Thyroid gland (tissue), 4 donors: ENCODE data around the gene ZNF804B.

Experiments used
- CTCF ChIP-seq, 6 experiments: fragments of 200-600 bp in 3 of 6; fragments of 450-650 bp in 3 of 6; sonication (generic) in 3 of 6; IDR thresholded peaks; one replicate each; pipeline ENCODE4 v1.5.1; 2016 to 2019; ENCODE audit warnings: antibody characterized with exemption in 6 of 6, mild to moderate bottlenecking in 2 of 6, inconsistent platforms in 1 of 6, moderate library complexity in 1 of 6
- POLR2A ChIP-seq, 2 donors: fragments of 450-650 bp; IDR thresholded peaks; one replicate each; pipeline ENCODE4 v1.6.1; 2017; ENCODE audit warnings: antibody characterized with exemption in 2 of 2, mild to moderate bottlenecking in 2 of 2, moderate library complexity in 1 of 2

- no peak for TF ChIP-seq POLR2A (IDR thresholded peaks at IDR 0.05)
- TF ChIP-seq CTCF (IDR thresholded peaks at IDR 0.05) = no peak
Measured at GRCh38 chr7:89339748-89340147, 580.2 kb downstream of the ZNF804B start.
